Fibroblast of lung (primary cell): ENCODE measurements around the gene NAT8L. TPM values are rescaled to one million over a fixed set of nuclear protein-coding genes. Genes with fewer than 3 reads are reported as not detected.
A peak's percentile ranks its signal among the peaks of the same experiment; 100 is the strongest.

ENCODE experiments used
- DNase-seq, 2 donors: peaks; one replicate each; pipeline versions ENCODE4 v3.0.0 to v3.0.0-alpha.2; 2010; ENCODE audit warnings: low read depth in 2 of 2
- H2AFZ ChIP-seq: 2 replicates; pipeline ENCODE4 v1.5.1; 2012; ENCODE audit warnings: low read length, control low read depth, inconsistent platforms
- H3K27ac ChIP-seq: 2 replicates; pipeline ENCODE4 v1.5.1; 2011; ENCODE audit warnings: low read length, control low read depth; ENCODE audit not compliant: insufficient read depth
- H3K27me3 ChIP-seq: 2 replicates; pipeline ENCODE4 v1.5.1; 2011; ENCODE audit warnings: mild to moderate bottlenecking, low read length; ENCODE audit not compliant: control insufficient read depth, insufficient read depth
- H3K36me3 ChIP-seq: 2 replicates; pipeline ENCODE4 v1.5.1; 2011; ENCODE audit warnings: low read length; ENCODE audit not compliant: control insufficient read depth, insufficient read depth
- H3K4me1 ChIP-seq: 2 replicates; pipeline ENCODE4 v1.5.1; 2011; ENCODE audit warnings: low read length; ENCODE audit not compliant: control insufficient read depth, insufficient read depth; ENCODE audit errors: extremely low read depth
- H3K4me2 ChIP-seq: 2 replicates; pipeline ENCODE4 v1.5.1; 2011; ENCODE audit warnings: low read length, control low read depth; ENCODE audit not compliant: insufficient read depth; ENCODE audit errors: extremely low read depth
- H3K4me3 ChIP-seq, 4 experiments: fragments of 200-600 bp in 1 of 4; sonication (generic) in 1 of 4; replicated peaks in 1 of 4; 2 replicates each; pipeline ENCODE4 v1.5.1; 2011 to 2016; ENCODE audit warnings: low read length in 4 of 4, low read depth in 3 of 4, mild to moderate bottlenecking in 3 of 4, control low read depth in 2 of 4, inconsistent platforms in 1 of 4, mixed read lengths in 1 of 4; ENCODE audit not compliant: insufficient read depth in 1 of 4; ENCODE audit errors: control extremely low read depth in 1 of 4
- H3K79me2 ChIP-seq: 2 replicates; pipeline ENCODE4 v1.5.1; 2012; ENCODE audit warnings: mild to moderate bottlenecking, low read length, inconsistent platforms; ENCODE audit not compliant: control insufficient read depth, insufficient read depth
- H3K9ac ChIP-seq: 2 replicates; pipeline ENCODE4 v1.5.1; 2011; ENCODE audit warnings: mild to moderate bottlenecking, low read length, control low read depth; ENCODE audit not compliant: insufficient read depth
- H3K9me3 ChIP-seq: 2 replicates; pipeline ENCODE4 v1.5.1; 2012; ENCODE audit warnings: low read depth, low read length; ENCODE audit not compliant: control insufficient read depth, insufficient read depth
- H4K20me1 ChIP-seq: 2 replicates; pipeline ENCODE4 v1.5.1; 2011; ENCODE audit warnings: low read length; ENCODE audit not compliant: control insufficient read depth, insufficient read depth; ENCODE audit errors: extremely low read depth
- EZH2 ChIP-seq: IDR thresholded peaks from 2 replicates; pipeline ENCODE4 v1.5.1; 2012; ENCODE audit warnings: low read length, control low read depth, mild to moderate bottlenecking; ENCODE audit errors: missing control alignments
- polyA plus RNA-seq, 2 donors: library from polyadenylated mRNA; depleted of rRNA in 1 of 2; stranded (reverse) in 1 of 2; unstranded in 1 of 2; fragments of >200 nt; gene quantifications; 2 replicates each; pipeline ENCODE4 v1.2.1, GENCODE V29; 2011 to 2012; ENCODE audit warnings: missing spikeins in 1 of 2
- total RNA-seq: library from RNA; depleted of rRNA; stranded (reverse); fragments of >200 nt; gene quantifications from 2 replicates; pipeline ENCODE4 v1.2.1, GENCODE V29; 2014
- TF ChIP-seq, protein P1 (sequence below), 2 donors: IDR thresholded peaks in 1 of 2; conservative IDR thresholded peaks in 1 of 2; 1 replicate in 1 of 2; 2 replicates in 1 of 2; pipeline ENCODE4 v1.5.1; 2011 to 2012; ENCODE audit warnings: low read length in 2 of 2, control low read depth in 1 of 2, inconsistent platforms in 1 of 2, low read depth in 1 of 2, mild to moderate bottlenecking in 1 of 2

NAT8L gene
- total and polyA plus RNA-seq, 2 donors (not counting 1 experiment from before 2014, with no cell fraction given) = 0.01 to 0.17 TPM

DNA sequence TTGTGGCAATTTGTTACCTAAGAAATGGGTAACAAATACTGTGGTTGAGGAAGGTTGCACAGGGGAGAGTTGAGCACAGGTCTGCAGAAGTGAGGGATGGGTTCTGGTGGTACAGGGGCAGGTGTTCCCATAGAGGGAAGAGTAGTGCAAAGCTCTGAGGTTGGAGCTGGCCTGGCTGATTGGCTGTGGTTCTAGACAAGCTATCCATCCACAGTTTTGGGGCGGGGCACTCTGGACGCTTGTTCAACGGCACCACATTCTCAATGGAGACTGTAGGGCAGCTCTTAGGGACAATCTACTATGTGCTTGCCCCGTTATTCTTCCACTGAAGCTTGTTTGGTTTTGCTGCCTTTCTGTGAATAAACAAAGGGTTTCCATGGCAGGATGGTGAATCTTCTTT, 35.4 kb downstream of the NAT8L start:
- no peak for DNase-seq
- H3K4me3 ChIP-seq = no peak overlapping the region
- H3K4me2 ChIP-seq = no peak overlapping the region
- H3K27ac ChIP-seq = no peak overlapping the region
- H3K36me3 ChIP-seq = no peaks in the 10 kb centered on the region
- H3K9ac ChIP-seq = no peak overlapping the region
- no peaks in the 10 kb centered on the region for H3K9me3 ChIP-seq
- no peak overlapping the region for H2AFZ ChIP-seq
- TF ChIP-seq, protein P1, sequence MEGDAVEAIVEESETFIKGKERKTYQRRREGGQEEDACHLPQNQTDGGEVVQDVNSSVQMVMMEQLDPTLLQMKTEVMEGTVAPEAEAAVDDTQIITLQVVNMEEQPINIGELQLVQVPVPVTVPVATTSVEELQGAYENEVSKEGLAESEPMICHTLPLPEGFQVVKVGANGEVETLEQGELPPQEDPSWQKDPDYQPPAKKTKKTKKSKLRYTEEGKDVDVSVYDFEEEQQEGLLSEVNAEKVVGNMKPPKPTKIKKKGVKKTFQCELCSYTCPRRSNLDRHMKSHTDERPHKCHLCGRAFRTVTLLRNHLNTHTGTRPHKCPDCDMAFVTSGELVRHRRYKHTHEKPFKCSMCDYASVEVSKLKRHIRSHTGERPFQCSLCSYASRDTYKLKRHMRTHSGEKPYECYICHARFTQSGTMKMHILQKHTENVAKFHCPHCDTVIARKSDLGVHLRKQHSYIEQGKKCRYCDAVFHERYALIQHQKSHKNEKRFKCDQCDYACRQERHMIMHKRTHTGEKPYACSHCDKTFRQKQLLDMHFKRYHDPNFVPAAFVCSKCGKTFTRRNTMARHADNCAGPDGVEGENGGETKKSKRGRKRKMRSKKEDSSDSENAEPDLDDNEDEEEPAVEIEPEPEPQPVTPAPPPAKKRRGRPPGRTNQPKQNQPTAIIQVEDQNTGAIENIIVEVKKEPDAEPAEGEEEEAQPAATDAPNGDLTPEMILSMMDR (conservative IDR thresholded peaks at IDR 0.05 in 1 of 2, IDR thresholded peaks at IDR 0.05 in 1 of 2; ENCODE audit: low read depth in 1 of 2, low read length in 2 of 2) = no peak
- no peak for TF ChIP-seq EZH2
- H4K20me1 ChIP-seq = no peaks in the 10 kb centered on the region
- no peaks in the 10 kb centered on the region for H3K79me2 ChIP-seq
- peaks cover 2% of the 10 kb centered on the region for H3K27me3 ChIP-seq
- H3K4me1 ChIP-seq = no peaks in the 10 kb centered on the region

DNA sequence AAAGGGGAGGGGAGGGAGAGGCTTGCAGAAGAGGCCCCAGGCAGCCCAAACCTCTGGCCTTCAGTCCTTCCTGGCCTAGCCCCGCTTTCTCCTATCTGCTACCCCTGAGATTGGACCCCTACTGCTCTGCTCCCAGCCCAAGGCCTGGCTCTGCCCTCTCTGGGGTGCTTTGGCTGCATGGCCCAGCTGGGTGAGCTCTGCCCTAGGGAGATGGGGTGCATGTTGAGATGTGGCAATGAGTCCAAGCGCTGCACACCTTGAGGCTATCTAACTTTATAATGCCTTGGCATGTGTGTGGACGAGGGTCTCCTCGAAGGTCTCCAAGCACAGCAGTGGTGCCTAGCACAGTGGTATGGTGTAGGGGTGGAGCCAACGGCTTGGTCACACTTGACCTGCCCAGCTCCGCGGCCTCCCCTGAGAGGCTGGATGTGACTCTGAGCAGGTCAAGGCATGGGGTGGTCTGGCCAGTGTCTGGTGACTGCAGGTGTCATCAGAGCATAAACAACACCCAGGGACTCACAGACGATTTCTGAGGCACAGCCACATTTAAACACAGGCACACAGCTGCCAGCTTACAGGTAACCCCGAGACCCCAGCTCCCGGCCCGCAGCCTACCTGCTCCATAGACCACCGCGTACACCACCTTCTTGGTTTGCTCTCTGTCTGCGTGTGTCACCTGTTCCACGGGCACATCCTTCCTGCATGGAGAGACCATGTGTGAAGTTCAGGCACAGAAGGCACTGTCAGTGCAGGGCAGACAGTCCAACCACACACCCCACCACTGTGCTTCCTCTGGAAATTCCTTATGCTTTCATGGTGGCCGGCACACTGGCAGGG, 36.3 kb downstream of the NAT8L start:
- Histone ChIP-seq H3K4me2 (no peak overlapping the region), H3K27ac (no peak overlapping the region), H3K4me1 (no peaks in the 10 kb centered on the region), H3K79me2 (no peaks in the 10 kb centered on the region), H3K9ac (no peak overlapping the region), H3K9me3 (no peaks in the 10 kb centered on the region), H3K4me3 (no peak overlapping the region), H2AFZ (no peak overlapping the region), H3K27me3 (peaks cover 1% of the 10 kb centered on the region), H3K36me3 (no peaks in the 10 kb centered on the region), H4K20me1 (no peaks in the 10 kb centered on the region)
- no peak for TF ChIP-seq EZH2
- TF ChIP-seq, protein P1 (conservative IDR thresholded peaks at IDR 0.05 in 1 of 2, IDR thresholded peaks at IDR 0.05 in 1 of 2; ENCODE audit: low read depth in 1 of 2, low read length in 2 of 2) = no peak
- peak in 1 of 2 donors; percentile 50 for DNase-seq

DNA sequence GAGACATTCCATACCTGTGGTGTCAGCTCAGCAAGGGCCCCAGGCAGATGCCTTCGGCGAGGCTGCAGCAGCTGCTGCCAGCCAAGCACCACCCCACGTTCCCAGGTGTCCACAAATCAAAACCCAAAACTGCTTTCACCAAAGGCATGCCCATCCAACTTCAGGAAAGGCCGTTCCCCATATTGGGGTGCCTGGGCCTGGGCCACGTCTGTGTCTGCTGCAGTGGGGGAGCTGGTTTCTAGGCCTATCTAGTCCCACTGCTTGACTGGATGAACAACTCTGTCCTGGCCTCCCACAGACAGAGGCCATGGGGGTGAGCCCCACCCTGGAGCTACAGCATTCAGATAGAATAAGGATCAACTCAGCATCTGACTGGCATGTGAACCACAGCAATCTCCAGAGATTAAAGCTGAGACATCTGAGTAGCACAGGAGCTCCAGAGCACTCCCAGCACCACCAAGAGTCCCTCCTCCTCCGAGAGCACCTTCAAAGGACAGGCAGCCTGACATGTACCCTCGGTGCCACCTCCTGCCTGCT, 37.0 kb downstream of the NAT8L start:
- H3K27me3 ChIP-seq = no peaks in the 10 kb centered on the region
- H3K79me2 ChIP-seq = no peaks in the 10 kb centered on the region
- no peaks in the 10 kb centered on the region for H3K36me3 ChIP-seq
- H2AFZ ChIP-seq = no peak overlapping the region
- no peak for DNase-seq
- H3K4me1 ChIP-seq = no peaks in the 10 kb centered on the region
- no peak overlapping the region for H3K9ac ChIP-seq
- TF ChIP-seq, protein P1 (conservative IDR thresholded peaks at IDR 0.05 in 1 of 2, IDR thresholded peaks at IDR 0.05 in 1 of 2; ENCODE audit: low read depth in 1 of 2, low read length in 2 of 2) = no peak
- no peak for TF ChIP-seq EZH2
- H4K20me1 ChIP-seq = no peaks in the 10 kb centered on the region
- no peak overlapping the region for H3K4me3 ChIP-seq
- no peak overlapping the region for H3K27ac ChIP-seq
- H3K4me2 ChIP-seq = no peak overlapping the region
- H3K9me3 ChIP-seq = no peaks in the 10 kb centered on the region
